OCI-LY3 (cell line): ENCODE measurements around the gene CNIH4.

Experiments
- EZH2phosphoT487 ChIP-seq: fragments of 200-600 bp; shearing (Covaris generic); IDR thresholded peaks from 2 replicates; pipeline ENCODE4 v1.6.1; 2018; ENCODE audit warnings: antibody characterized with exemption, mixed run types, low read depth
- TF ChIP-seq, protein P1 (sequence below): fragments of 200-600, 300-600 bp; sonication (generic); IDR thresholded peaks from 2 replicates; pipeline ENCODE4 v1.5.1; 2014; ENCODE audit warnings: antibody characterized with exemption, low read length, low read depth

DNA sequence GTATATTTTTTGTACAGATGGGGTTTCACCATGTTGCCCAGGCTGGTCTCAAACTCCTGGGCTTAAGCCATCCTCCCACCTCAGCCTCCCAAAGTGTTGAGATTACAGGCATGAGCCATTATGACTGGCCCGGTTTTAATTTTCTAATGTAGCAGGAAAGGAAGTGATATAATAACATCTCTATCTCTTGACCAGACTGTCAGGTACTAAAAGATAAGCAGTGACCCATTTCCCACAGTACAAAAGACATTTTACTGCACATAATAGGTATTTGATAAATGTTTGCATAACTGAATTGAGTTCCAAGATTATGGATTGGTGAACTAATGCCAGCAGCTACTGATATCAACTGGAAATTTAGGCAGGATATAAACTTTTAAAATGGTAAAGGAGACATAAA is 30.7 kb upstream of the CNIH4 start:
- TF ChIP-seq, protein P1, sequence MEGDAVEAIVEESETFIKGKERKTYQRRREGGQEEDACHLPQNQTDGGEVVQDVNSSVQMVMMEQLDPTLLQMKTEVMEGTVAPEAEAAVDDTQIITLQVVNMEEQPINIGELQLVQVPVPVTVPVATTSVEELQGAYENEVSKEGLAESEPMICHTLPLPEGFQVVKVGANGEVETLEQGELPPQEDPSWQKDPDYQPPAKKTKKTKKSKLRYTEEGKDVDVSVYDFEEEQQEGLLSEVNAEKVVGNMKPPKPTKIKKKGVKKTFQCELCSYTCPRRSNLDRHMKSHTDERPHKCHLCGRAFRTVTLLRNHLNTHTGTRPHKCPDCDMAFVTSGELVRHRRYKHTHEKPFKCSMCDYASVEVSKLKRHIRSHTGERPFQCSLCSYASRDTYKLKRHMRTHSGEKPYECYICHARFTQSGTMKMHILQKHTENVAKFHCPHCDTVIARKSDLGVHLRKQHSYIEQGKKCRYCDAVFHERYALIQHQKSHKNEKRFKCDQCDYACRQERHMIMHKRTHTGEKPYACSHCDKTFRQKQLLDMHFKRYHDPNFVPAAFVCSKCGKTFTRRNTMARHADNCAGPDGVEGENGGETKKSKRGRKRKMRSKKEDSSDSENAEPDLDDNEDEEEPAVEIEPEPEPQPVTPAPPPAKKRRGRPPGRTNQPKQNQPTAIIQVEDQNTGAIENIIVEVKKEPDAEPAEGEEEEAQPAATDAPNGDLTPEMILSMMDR = no peak
- TF ChIP-seq EZH2phosphoT487 = no peak
